ENCODE results near the gene IGSF21. TPM values are rescaled to one million over a fixed set of nuclear protein-coding genes. Genes with fewer than 3 reads are reported as not detected.

IGSF21 gene
- total RNA-seq, 1 donor from 2014 or later, result not detected

- H3K9me3 Mint-ChIP-seq, result peaks cover 8% of the 10 kb centered on the region
- H3K36me3 Mint-ChIP-seq, result no peaks in the 10 kb centered on the region
- H3K27me3 Mint-ChIP-seq (ENCODE audit: low read depth), result peaks cover 26% of the 10 kb centered on the region
- H3K27ac Mint-ChIP-seq, result no peak overlapping the region
- TF ChIP-seq CTCF (IDR thresholded peaks at IDR 0.05; ENCODE audit: unreplicated experiment), result no peak
- no peak for DNase-seq (ENCODE audit: low spot score in 2 of 2, unreplicated experiment in 2 of 2)
- no peaks in the 10 kb centered on the region for H3K4me1 Mint-ChIP-seq
- H3K4me3 Mint-ChIP-seq, result no peak overlapping the region
Observed at GRCh38 chr1:18320051-18320450, 212.5 kb downstream of the IGSF21 start.

DNA sequence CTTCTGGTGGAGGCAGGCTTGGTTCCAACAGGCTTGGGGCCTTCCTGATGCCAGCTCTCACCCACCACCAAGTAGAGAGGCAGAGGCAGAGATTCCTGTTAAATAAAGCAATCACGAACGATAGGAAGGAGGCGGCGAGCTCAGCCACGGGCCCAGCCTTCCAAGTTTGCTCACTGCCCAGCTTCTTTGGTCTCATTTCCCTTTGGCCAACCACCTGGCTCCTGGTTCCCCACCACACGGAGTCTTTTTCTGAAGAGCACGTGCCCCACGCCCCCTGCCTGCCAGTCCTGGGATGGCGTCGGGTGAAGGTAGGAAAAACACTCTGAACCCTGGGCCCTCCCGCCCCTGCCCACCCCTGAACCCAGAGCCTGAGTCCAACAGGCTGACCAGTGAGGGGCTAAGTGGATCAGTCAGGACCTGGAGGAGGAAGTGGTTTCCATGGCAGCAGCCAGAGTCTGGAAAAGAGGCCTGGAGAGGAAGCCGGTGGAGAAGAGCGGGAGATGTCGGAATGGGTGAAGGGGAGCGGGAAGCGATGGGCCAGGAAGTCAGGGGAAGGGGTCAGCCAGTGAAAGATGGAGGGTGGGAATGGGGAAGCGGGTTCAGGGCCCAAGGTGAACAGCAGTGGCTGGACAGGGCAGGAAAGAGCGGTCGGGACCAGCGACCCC lies 214.9 kb downstream of the IGSF21 start:
- peaks cover 17% of the 10 kb centered on the region for H3K27me3 Mint-ChIP-seq (ENCODE audit: low read depth)
- TF ChIP-seq CTCF (IDR thresholded peaks at IDR 0.05; ENCODE audit: unreplicated experiment), result peak; percentile 57
- H3K4me3 Mint-ChIP-seq, result no peak overlapping the region
- H3K36me3 Mint-ChIP-seq, result no peaks in the 10 kb centered on the region
- peaks cover 8% of the 10 kb centered on the region for H3K9me3 Mint-ChIP-seq
- DNase-seq (ENCODE audit: low spot score in 2 of 2, unreplicated experiment in 2 of 2), result no peak
- peaks cover 4% of the 10 kb centered on the region for H3K4me1 Mint-ChIP-seq
- no peak overlapping the region for H3K27ac Mint-ChIP-seq

DNA sequence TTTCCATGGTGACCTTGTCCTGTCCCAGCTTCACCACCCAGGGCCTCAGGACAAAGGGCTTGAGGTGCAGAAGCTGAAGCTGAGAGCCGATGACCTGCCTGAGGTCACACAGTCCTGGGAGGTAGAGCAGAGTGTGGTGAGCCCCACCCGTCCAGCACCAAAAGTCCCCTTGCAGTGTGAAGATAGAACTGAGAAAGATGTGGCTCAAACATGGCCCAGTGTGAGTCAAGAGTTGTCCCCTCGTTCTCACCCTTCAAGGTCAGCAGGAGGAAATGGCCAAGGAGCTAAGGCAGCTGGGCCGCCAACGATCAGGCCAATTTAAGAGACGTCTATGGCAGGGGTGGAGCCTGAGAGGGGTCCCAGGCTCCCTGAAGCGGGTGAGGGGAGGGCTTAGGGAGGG lies 215.7 kb downstream of the IGSF21 start:
- TF ChIP-seq CTCF (IDR thresholded peaks at IDR 0.05; ENCODE audit: unreplicated experiment), result no peak
- no peak overlapping the region for H3K4me3 Mint-ChIP-seq
- H3K27me3 Mint-ChIP-seq (ENCODE audit: low read depth), result peaks cover 18% of the 10 kb centered on the region
- no peak overlapping the region for H3K27ac Mint-ChIP-seq
- H3K9me3 Mint-ChIP-seq, result peaks cover 8% of the 10 kb centered on the region
- H3K4me1 Mint-ChIP-seq, result peaks cover 4% of the 10 kb centered on the region
- no peaks in the 10 kb centered on the region for H3K36me3 Mint-ChIP-seq
- DNase-seq (ENCODE audit: low spot score in 2 of 2, unreplicated experiment in 2 of 2), result no peak

- Mint-ChIP-seq H3K36me3 (no peaks in the 10 kb centered on the region), H3K4me1 (peaks cover 4% of the 10 kb centered on the region), H3K27ac (no peak overlapping the region), H3K4me3 (no peak overlapping the region), H3K9me3 (no peaks in the 10 kb centered on the region), H3K27me3 (ENCODE audit: low read depth) (peaks cover 22% of the 10 kb centered on the region)
- peak; percentile 58 for TF ChIP-seq CTCF (IDR thresholded peaks at IDR 0.05; ENCODE audit: unreplicated experiment)
- no peak for DNase-seq (ENCODE audit: low spot score in 2 of 2, unreplicated experiment in 2 of 2)
Observed at GRCh38 chr1:18324246-18324645, 216.6 kb downstream of the IGSF21 start.

- H3K4me1 Mint-ChIP-seq, result peaks cover 4% of the 10 kb centered on the region
- H3K36me3 Mint-ChIP-seq, result no peaks in the 10 kb centered on the region
- no peak for TF ChIP-seq CTCF (IDR thresholded peaks at IDR 0.05; ENCODE audit: unreplicated experiment)
- DNase-seq (ENCODE audit: low spot score in 2 of 2, unreplicated experiment in 2 of 2), result no peak
- H3K27ac Mint-ChIP-seq, result no peak overlapping the region
- no peaks in the 10 kb centered on the region for H3K9me3 Mint-ChIP-seq
- no peak overlapping the region for H3K4me3 Mint-ChIP-seq
- peaks cover 25% of the 10 kb centered on the region for H3K27me3 Mint-ChIP-seq (ENCODE audit: low read depth)
Observed at GRCh38 chr1:18325136-18325535, 217.5 kb downstream of the IGSF21 start.
